Measurements from ENCODE around the gene ZNF205.

DNA sequence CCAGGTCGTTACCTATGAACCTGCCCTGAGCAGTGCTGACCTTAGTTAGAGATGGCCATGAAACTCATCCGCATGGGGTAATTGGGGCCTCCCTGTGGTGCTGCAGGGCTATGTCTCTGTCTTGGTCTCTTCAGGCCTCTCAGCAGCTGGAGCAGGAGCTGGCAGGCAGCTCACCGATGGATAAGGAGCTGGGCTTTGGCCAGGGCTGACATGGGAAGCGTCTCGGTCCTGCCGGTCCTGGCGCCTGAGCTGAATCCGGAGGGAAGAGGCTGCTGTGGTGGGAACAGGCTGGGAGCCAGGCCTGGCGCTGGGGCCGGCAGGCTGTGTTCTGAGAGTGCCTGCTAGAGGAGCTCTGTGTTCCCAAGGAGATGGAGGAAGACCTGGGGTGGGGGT lies 36.9 kb upstream of the ZNF205 start:
- TF ChIP-seq, protein P1, sequence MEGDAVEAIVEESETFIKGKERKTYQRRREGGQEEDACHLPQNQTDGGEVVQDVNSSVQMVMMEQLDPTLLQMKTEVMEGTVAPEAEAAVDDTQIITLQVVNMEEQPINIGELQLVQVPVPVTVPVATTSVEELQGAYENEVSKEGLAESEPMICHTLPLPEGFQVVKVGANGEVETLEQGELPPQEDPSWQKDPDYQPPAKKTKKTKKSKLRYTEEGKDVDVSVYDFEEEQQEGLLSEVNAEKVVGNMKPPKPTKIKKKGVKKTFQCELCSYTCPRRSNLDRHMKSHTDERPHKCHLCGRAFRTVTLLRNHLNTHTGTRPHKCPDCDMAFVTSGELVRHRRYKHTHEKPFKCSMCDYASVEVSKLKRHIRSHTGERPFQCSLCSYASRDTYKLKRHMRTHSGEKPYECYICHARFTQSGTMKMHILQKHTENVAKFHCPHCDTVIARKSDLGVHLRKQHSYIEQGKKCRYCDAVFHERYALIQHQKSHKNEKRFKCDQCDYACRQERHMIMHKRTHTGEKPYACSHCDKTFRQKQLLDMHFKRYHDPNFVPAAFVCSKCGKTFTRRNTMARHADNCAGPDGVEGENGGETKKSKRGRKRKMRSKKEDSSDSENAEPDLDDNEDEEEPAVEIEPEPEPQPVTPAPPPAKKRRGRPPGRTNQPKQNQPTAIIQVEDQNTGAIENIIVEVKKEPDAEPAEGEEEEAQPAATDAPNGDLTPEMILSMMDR (IDR thresholded peaks at IDR 0.05) = no peak
- TF ChIP-seq EZH2 (IDR thresholded peaks at IDR 0.05) = no peak
- no peak for TF ChIP-seq EZH2phosphoT487 (IDR thresholded peaks at IDR 0.05)
